ENCODE measurements around the gene LCN12. TPM values are rescaled to one million over a fixed set of nuclear protein-coding genes. Genes with fewer than 3 reads are reported as not detected.

Gene LCN12
- total RNA-seq, 2 donors from 2014 or later, result 0.62 to 0.88 TPM

DNA sequence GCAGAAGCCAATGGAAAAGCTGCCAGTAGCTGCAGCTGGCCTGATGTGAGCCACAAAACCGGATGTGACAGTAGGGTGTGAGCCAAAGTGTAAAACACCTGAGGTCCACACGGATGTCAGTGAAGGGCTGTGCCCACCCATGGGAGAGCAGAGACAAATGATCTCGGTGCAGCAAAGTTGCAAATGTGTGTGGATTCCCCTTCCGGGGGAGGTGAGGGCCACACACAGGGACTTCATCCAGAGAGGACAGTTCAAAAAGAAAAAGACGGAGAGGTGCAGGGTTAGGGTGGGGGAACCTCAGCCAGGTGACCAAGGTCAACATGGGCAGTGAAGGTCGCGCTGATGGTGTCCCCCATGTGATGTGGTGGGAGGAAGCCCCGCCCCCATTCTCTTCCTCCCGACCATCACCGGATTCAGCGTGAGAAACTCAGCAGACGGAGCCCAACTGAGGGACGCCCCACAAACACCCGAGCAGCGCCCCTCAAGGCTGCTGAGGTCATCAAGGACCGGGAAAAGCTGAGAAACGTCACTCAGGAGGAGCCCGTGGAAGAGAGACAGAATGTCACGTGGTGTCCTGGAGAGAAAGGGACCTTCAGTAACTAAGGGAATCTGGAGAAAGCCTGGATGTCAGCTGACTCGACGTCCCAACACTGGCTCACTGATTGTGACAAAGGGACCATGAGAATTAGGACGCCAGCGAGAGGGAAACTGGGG lies 13.9 kb downstream of the LCN12 start:
- DNase-seq (ENCODE audit: low spot score), result no peak
- intact Hi-C loops (cut with DNase I), result no loop called here

DNA sequence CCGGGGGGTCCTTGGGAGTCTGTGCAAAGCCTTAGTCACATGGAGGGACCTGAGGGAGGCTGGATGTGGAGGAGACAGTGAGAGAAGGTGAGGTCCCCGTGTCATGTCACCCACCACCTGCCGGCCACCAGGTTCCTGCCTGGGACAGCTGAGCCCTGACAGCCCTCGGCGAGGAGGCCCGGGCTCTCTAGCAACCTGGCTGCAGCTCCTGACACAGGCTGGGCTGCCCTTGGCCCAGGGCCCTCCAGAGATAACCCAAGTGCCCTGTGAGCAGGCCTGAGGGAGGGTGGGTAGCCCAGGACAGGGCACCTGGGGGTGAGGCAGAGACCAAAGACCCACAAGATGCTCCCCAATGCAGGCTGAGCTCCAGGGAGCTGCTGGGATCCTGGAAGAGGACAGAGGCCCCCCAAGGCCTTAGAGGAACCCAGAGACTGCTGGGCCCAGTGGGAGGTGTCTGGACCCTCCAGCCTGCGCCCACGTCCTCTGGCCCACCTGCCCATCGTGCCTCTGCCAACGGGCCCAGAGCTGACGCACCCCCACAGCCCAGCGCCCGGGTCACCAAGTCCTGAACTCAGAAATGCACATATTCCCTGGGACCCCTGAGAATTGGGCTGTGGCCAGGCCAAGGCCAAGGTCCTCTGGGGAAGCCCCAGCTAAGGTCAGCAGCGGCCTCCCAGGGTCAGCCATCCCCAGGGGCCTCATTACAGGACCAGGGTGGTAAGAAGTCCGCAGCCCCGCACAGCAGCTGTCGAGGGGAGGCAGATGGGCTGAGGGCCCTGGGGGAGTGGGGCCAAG lies 16.5 kb downstream of the LCN12 start:
- intact Hi-C loops (cut with DNase I), result no loop called here
- no peak for DNase-seq (ENCODE audit: low spot score)

DNA sequence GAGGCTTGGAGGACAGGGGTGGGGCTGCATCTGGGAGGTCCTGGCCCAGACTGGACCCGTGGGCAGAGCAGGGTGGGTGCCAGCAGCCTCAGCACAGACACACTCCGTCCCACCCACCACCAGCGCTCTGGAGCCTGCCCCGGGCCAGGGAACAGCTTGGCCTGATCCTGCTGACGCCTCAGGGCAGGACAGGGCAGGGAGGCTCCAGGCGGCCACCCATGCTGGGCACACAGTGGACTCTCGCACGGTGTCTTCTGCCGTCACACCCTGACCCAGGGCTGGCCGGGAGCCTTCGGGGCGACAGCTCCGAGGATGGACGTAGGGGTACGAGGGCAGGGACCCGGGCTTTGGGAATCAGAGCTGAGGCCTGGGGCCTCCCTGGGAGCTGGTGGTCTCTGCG lies 17.1 kb downstream of the LCN12 start:
- no peak for DNase-seq (ENCODE audit: low spot score)
- intact Hi-C loops (cut with DNase I), result no loop called here

DNA sequence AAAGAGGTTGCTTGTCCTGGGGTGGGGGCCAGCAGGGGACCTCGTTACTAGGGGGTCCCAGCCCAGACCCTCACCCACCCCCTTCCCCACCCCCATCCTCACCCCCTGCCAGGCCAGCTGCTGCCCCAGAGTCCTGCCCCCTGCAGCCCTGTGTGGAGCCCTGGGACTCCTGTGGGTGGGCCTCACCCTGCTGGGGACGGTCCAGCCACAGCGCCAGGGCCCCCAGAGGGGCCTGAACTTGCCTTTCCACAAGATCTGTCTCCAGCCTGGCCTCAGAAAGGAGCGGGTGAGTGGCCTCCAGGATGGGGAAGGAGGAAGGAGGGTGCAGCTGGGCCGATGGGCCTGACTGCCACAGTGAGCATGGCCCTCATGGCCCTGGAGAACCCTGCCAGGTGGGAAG lies 17.7 kb downstream of the LCN12 start:
- intact Hi-C loops (cut with DNase I), result no loop called here
- DNase-seq (ENCODE audit: low spot score), result no peak

DNA sequence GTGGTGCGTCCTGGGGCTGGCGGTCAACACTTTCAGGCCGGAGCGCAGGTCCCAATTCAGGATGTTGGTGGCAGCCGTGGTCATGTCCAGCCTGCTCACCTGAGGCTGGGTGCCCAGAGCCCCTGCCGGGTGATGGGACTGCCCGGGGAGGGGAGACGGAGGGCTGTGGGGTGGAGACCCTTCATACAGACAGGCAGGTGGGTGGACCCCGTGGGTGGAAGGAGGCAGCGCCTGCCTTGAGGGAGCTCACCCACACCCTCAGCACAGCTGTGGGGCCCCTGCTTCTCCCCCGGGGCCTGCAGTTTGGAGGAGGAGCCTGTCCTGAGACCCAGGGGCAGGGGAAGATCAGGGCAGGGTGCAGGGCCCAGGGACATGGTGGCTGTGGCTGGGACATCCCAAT lies 18.3 kb downstream of the LCN12 start:
- intact Hi-C loops (cut with DNase I), result no loop called here
- no peak for DNase-seq (ENCODE audit: low spot score)

DNA sequence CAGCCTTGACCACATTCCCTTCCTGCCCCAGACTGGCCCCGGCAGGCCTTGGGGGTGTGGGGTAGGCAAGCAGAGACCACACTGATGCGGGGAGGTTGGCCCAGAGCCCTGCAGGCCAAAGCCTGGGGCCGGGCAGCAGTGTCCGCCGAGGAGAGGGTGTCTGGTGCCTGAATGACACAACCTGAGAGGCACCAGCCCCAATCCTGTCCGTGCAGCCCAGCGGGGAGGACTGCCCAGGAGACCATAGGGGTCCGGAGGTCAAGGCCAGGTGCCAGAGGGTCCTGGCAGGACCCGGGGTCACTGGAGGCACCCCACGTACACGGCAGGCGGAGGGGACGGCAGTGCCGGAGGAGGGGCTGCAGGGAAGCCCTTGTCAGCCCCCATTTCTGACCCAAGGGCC lies 19.7 kb downstream of the LCN12 start:
- intact Hi-C loops (cut with DNase I), result no loop called here
- no peak for DNase-seq (ENCODE audit: low spot score)

DNA sequence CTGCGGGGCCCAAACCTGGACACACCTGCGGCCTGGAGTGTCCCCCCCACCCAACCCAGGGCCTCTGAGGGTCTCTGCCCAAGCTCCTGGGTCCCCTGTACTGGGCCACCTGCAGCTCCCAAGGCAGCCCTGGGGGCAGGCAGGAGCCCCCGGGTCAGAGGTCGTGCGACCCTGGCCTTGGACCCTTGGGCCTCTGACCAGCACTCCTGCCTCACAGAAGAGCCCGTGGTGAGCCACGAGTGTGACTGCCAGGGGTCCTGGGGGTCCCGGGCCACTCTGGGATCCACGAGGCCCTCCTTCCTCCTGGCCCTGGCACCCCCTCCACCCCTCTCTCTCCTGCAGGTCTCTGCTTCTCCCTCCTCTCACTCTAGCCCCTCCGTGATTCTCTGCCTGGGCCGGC lies 20.3 kb downstream of the LCN12 start:
- intact Hi-C loops (cut with DNase I), result no loop called here
- no peak for DNase-seq (ENCODE audit: low spot score)

DNA sequence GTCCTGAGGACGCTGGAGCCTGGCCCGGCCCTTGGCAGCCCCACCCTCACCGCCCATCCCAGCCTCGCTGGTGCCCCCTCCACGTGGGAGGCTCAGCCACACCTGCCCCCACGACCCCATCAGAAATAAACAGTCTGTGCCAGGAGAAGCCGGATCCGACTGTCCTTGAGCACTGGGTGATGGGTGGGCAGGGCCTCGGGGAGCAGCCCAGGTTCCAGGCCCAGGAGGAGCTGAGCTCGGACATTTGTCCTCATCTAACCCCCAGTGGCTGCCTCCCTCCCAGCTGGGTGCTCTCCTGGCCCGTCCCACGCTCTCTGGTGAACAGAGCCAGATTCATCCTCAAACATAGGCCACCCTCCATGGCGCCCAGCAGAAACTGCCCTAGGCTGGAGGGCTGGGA lies 20.7 kb downstream of the LCN12 start:
- intact Hi-C loops (cut with DNase I), result no loop called here

DNA sequence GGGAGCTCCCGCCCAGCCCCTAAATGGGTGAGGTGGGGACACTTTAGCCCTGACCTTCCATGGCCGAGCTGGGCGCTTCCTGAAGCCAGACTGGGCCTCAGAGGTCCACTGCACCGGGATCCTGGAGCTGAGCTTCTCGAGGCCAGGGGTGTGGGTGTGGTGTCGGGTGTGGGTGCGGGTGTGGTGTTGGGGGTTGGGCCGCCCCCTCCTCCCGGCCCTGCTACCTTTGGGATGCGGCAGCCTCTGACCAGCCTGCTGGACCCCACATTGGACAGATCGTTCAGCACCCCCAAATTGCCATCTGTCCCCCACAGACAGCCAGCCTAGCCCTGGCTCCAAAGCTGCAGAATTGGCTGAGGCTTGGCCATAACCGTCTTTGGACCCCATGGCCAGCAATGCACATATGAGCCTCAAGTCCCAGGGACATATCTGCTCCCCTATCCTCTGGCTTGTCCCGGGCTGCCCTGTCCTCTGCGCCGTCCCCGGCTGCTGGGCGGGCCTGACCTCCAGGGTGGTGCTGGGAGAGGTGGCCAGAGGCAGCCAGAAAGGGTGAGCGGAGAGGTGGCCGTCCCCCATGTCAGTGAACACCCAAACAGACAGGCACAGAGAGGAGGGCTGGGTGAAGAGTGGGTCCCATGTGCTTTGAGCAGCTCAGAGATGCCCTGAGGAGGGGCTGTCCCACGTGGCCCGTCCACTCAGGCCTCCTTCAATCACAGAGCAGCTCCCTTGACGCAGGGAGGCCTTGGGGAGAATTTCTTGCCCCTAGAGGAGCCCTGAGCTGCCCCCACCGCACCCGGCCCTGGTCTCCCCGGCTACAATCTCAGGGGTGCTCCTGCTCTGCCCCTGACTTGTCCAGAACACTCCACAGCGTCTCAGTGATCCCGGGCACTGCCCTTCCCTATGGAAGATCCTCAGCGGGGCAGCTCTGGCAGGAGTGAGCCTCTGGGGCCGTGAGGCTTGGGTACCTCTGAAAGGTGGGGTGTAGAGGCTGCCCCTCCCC lies 21.8 kb downstream of the LCN12 start:
- DNase-seq (ENCODE audit: low spot score), result no peak
- intact Hi-C loops (cut with DNase I), result no loop called here

More for the DNA sequence above, 20.7 kb downstream of the LCN12 start:
- no peak for DNase-seq (ENCODE audit: low spot score)

DNA sequence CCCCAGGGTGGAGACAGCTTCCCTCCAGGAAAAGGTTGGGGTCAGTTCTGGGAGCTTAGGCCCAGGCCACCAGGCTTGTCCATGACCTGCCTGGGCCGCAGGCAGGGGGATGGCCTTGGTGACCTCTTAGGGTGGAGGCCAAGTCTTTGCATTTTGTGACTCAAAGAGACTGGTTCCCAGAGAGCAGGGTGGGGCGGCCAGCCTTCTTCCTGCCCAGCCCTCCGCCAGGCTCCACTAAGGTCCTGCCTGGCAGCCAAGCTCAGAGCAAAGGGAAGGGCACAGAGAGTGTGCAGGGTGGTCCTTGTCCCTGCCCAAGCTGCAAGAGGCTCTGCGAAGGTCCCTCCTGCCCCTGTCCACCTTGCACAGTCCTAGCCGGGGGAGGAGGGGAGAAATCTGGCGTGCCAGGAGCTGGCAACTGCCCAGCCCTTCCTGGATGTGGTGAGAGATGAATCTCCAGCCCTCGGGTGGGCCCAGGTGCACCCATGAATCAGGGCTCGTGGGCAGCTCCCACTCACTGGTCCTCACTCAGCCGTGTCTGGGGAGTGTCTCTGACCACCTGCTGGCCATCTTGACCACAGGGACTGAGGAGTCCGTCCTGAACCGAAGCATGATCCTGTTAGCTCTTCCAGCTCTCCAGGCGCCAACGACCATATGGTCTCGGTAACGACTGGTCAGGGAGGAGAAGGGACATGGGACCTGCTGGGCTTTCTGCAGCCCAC lies 22.9 kb downstream of the LCN12 start:
- intact Hi-C loops (cut with DNase I), result no loop called here
- DNase-seq (ENCODE audit: low spot score), result no peak

DNA sequence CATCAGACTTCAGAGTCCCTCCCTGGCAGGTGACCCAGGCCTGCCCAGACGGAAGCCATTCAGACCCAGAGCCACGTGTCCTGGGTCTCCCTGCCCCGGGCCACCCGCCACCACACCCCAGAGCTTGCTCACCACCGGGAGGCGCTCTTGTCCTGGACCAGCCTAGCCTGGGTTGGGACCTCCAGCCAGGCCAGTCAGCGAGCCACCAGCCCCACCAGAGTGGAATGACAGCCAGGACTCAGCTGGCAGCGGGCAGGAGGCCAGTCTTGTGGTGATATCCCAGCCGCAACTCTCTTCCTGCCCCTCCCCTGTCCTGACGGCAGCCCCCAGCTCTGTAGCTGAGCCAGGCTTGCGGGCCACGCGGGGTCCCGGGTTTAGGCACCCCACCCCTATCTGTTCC lies 23.6 kb downstream of the LCN12 start:
- intact Hi-C loops (cut with DNase I), result no loop called here
- DNase-seq (ENCODE audit: low spot score), result peak; percentile 88

DNA sequence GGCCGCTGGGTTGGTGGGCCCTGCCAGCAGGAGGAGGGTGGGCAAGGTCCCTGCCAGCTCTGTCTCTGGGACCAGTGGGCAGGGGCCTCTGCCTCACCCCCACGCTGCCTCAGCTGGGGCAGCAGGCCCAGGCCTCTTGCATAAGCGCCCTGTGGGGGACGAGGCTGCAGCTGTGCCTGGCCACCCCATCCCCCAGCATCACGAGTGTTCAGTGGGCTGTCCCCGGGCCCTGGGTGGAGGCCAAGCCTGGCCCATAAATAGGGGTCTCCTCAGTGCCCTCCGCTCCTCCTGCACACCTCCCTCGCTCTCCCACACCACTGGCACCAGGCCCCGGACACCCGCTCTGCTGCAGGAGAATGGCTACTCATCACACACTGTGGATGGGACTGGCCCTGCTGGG lies 25.1 kb downstream of the LCN12 start, which contains the start of gene PTGDS:
TSS of gene PTGDS (plus strand) at position 282 of the 400 bp plus-strand sequence. CDS start at position 357, 75 bp downstream.
- no peak for DNase-seq (ENCODE audit: low spot score)
- intact Hi-C loops (cut with DNase I), result no loop called here

DNA sequence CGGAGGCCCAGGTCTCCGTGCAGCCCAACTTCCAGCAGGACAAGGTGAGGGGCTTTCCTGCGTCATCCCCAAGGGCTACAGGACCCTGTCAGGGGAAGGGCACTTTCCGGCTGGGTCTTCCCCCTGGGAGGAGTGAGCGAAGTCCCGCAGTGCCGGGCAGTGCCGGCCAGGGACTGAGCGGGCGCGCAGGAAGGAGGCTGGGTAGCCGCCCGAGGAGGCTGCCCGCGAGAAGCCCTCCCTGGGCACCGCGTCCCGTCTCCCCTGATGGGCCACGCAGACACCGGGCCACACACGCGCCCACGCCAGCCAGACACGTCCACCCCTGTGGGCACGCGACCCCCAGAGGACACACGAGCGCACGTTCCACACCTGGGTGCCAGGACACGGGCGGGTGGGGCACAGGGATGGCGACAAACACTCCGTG lies 25.6 kb downstream of the LCN12 start:
- DNase-seq (ENCODE audit: low spot score), result no peak
- intact Hi-C loops (cut with DNase I), result no loop called here

DNA sequence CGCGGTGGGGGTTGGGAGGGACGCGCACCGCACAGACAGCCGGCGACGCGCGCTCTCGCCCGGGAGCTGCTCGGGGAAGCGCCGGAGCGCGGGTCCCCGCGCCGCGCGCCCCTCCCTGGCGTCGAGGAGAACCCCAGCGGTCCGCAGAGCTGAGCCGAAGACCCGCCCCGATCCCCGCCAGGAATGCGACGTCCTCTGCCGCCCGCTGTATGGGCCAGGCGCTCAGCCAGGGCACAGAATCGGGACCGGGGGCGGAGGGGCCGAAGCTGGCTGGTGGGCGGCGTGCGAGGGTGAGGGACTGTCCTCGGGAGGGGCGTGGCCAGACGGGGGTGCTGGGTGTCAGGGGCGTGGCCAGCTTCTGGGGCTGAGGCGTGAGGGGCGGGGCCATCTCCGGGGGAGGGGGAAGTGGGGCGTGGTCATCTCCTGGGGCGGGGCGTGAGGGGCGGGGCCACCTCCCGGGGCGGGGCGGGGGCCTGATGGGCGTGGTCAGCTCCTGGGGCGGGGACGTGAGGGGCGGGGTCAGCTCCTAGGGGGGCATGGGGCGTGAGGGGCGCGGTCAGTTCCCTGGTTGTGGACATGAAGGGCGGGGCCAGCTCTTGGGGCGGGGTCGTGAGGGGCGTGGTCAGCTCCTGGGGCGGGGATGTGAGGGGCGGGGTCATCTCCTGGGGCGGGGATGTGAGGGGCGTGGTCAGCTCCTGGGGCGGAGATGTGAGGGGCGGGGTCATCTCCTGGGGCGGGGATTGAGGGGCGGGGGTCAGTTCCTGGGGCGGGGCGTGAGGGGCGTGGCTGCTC lies 26.2 kb downstream of the LCN12 start:
- intact Hi-C loops (cut with DNase I), result no loop called here
- DNase-seq (ENCODE audit: low spot score), result peak; percentile 93

DNA sequence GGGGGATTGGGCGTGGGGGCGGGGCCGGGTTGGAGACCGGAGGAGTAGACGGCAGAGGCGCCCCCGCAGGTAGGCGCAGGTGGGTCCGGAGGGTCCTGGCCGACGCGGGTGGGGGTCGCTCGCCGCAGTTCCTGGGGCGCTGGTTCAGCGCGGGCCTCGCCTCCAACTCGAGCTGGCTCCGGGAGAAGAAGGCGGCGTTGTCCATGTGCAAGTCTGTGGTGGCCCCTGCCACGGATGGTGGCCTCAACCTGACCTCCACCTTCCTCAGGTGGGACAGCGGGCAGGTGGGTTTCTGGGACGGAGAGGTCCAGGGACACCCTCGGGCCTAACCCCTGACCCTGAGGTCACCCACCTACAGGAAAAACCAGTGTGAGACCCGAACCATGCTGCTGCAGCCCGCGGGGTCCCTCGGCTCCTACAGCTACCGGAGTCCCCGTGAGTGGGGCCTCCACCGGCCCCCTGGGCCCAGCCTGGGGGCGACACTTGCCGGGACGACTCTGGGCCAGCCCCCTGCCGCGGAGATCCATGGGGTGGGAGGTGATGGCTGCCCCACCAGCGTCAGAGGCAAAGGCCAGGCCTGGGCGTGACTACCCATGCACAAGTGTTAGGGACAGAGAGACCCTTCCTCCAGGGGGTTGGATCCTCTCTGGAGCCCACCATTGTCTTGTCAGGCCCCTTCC lies 26.9 kb downstream of the LCN12 start:
- intact Hi-C loops (cut with DNase I), result no loop called here
- no peak for DNase-seq (ENCODE audit: low spot score)

DNA sequence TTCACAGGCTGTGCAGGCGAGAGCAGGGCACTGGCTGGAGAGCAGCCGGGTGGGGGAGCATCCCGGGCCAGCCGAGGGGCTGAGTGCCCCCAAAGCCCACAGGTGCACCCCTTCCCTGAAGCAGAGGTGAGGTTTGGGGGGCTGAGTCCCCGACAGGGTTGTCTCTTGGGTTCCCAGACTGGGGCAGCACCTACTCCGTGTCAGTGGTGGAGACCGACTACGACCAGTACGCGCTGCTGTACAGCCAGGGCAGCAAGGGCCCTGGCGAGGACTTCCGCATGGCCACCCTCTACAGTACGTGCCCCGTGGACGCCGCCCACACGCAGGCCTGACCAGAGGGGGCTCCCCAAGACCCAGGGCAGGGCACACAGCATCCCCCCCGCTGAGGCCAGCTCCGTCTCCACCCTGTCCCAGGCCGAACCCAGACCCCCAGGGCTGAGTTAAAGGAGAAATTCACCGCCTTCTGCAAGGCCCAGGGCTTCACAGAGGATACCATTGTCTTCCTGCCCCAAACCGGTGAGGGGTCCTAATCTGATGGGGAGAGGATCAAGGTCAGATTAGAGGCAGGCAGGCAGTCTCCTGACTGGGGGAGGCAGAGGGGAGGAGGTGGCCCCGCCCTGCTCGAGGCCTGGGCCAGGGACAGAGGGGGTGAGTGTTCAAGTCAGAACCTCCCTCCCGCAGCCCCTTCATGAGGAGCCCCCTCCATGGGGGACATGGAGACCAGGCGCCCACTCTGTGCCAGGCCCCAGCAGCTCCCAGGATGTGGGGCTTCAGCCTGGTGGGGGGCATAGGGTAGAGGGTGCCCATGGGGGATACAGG lies 27.9 kb downstream of the LCN12 start:
- DNase-seq (ENCODE audit: low spot score), result no peak
- intact Hi-C loops (cut with DNase I), result no loop called here
